GM13977 (cell line): Measurements from ENCODE around the gene NXPE4.

Experiments
- DNase-seq: peaks from one replicate; pipeline ENCODE4 v3.0.0; 2012; ENCODE audit warnings: low spot score
- CTCF ChIP-seq: IDR thresholded peaks from 2 replicates; pipeline ENCODE4 v1.5.1; 2012; ENCODE audit warnings: mild to moderate bottlenecking, control low read depth; ENCODE audit not compliant: insufficient read depth; ENCODE audit errors: extremely low read depth, missing control alignments
- in situ Hi-C: fragments of 300-500 bp; cut with MboI; formaldehyde crosslinking; loops from one replicate; pipeline ENCODE4 v1.12.0; 2022; ENCODE audit warnings: low sequenced_read_pairs, low pct_unique_long_range_greater_than_20kb, mixed read lengths, inconsistent platforms; ENCODE audit not compliant: unreplicated experiment

NXPE4 gene

GRCh38 chr11:114522818-114523217, 72.8 kb downstream of the NXPE4 start:
- in situ Hi-C loops, result no loop called here
- TF ChIP-seq CTCF, result no peak
- no peak for DNase-seq
